ENCODE results near the gene CTNND2. TPM values are rescaled to one million over a fixed set of nuclear protein-coding genes. Genes with fewer than 3 reads are reported as not detected.

Gene CTNND2
- total and polyA plus RNA-seq, 9 of the 15 experiments (the other 6 are each of a cell fraction or from before 2014, with no cell fraction given) = 0.03 to 0.35 TPM; not detected in 7

DNA sequence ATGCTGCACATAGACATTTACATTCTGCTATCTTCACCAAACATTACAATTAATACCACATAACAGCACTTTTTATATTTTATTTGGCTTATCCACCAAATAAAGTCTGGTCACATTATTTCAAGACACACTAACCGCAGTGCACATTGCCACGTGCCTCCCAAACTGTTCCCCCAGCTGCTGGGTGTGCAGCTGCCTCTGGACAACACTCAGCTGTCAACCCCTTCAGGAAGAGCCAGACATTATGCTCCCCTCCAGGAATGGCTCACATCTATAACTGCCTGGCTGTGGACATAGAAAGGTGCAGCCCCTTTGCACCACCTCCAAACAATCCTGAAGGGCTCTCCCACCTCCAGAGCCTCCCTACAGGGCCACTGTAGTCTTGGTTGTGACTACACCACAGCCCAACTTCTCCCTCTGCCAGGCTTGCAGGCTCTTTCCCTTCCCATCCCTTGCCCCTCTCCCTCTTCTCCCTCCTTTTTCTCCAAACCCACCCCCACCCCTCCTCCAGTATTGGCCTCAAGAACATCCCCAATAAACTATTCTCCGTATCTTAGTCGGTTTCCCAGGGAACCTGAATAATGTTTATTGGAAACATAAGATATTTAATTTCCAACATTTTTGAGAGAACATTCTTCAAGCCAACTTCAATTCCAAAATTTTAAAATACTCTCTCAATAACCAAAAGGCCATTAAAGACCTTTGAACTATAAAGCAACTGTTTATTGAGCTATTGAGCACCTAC, 372.3 kb downstream of the CTNND2 start:
- Histone ChIP-seq H3K9me1 (ENCODE audit: control insufficient read depth, insufficient read depth, low read length) (no peaks in the 10 kb centered on the region), H3K4me1 (replicated peaks in 1 of 2; ENCODE audit: control insufficient read depth in 2 of 2, insufficient read depth in 2 of 2, low read length in 2 of 2) (no peaks in the 10 kb centered on the region), H4K20me1 (replicated peaks; ENCODE audit: control insufficient read depth, insufficient read depth, low read length) (no peaks in the 10 kb centered on the region), H3K4me3 (no peak overlapping the region), H3K4me2 (ENCODE audit: insufficient read depth, low read length) (no peak overlapping the region), H2AFZ (ENCODE audit: low read depth, low read length) (no peak overlapping the region), H3K36me3 (ENCODE audit: control insufficient read depth, insufficient read depth, low read length) (no peaks in the 10 kb centered on the region), H3K9ac (ENCODE audit: insufficient read depth in 1 of 2, low read depth in 2 of 2, low read length in 2 of 2) (no peak overlapping the region), H3K9me3 (replicated peaks; ENCODE audit: control insufficient read depth, insufficient read depth, low read depth, low read length) (no peaks in the 10 kb centered on the region), H3K79me2 (ENCODE audit: control insufficient read depth, insufficient read depth, low read length) (no peaks in the 10 kb centered on the region), H3K27me3 (ENCODE audit: control insufficient read depth in 2 of 2, insufficient read depth in 2 of 2, low read length in 2 of 2) (no peaks in the 10 kb centered on the region), H3K27ac (ENCODE audit: extremely low read depth, low read depth, low read length) (no peak overlapping the region)
- 2% methylated on average over 4 of the region's 4 CpGs for WGBS (ENCODE audit: insufficient coverage, low coverage, missing lambda C conversion rate)
- ATAC-seq = no peak
- no peak for TF ChIP-seq XRCC5 (IDR thresholded peaks at IDR 0.05; ENCODE audit: low read depth, low read length)
- no peak for FAIRE-seq
- BruUV-seq (replicated peaks) = no TSS peak
- intact Hi-C loops (cut with micrococcal nuclease) (no loop called here), in situ Hi-C loops (cut with MboI) (no loop called here)
- ChIA-PET POLR2A (interaction anchor here (0.8 kb wide), 1 partner anchor 13 kb away, joined by 3 read pairs; no protein-coding TSS in a partner anchor), CTCF (ENCODE audit: low intra/inter-chr PET ratio) (no interaction called here)
- no peak for DNase-seq (ENCODE audit: extremely low read depth in 1 of 4, low spot score in 3 of 4)

DNA sequence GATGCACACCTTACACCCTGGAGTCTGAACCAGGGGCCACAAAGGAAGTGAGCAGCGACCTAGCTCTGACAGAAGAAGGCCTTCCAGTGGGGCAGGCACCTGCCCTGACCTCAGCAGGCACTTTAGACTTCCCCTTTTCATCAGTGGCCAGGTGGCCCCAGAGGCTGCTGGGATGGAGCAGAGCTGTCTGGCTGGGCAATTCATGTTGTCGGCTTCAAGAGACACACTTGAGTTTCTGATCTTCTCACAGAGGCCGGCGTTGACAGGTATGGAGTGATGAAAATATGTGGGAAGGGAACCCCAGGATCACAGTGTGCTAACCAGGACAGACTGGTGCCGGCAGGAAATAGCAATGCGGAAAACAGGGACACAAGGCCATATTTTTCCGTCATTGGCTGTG, 375.5 kb downstream of the CTNND2 start:
- H2AFZ ChIP-seq (ENCODE audit: low read depth, low read length) = no peak overlapping the region
- FAIRE-seq (no peak), ATAC-seq (no peak), DNase-seq (ENCODE audit: extremely low read depth in 1 of 4, low spot score in 3 of 4) (no peak)
- BruUV-seq (replicated peaks) = no TSS peak
- no peaks in the 10 kb centered on the region for H3K79me2 ChIP-seq (ENCODE audit: control insufficient read depth, insufficient read depth, low read length)
- H3K9me3 ChIP-seq (replicated peaks; ENCODE audit: control insufficient read depth, insufficient read depth, low read depth, low read length) = no peaks in the 10 kb centered on the region
- no peak overlapping the region for H3K4me2 ChIP-seq (ENCODE audit: insufficient read depth, low read length)
- ChIA-PET CTCF (ENCODE audit: low intra/inter-chr PET ratio) (no interaction called here), POLR2A (no interaction called here)
- H3K9ac ChIP-seq (ENCODE audit: insufficient read depth in 1 of 2, low read depth in 2 of 2, low read length in 2 of 2) = no peak overlapping the region
- WGBS (ENCODE audit: insufficient coverage, low coverage, missing lambda C conversion rate) = 0% methylated on average over 7 of the region's 7 CpGs
- H3K4me3 ChIP-seq = no peak overlapping the region
- no peaks in the 10 kb centered on the region for H3K9me1 ChIP-seq (ENCODE audit: control insufficient read depth, insufficient read depth, low read length)
- in situ Hi-C loops (cut with MboI) (no loop called here), intact Hi-C loops (cut with micrococcal nuclease) (no loop called here)
- H3K27me3 ChIP-seq (ENCODE audit: control insufficient read depth in 2 of 2, insufficient read depth in 2 of 2, low read length in 2 of 2) = no peaks in the 10 kb centered on the region
- no peaks in the 10 kb centered on the region for H3K4me1 ChIP-seq (replicated peaks in 1 of 2; ENCODE audit: control insufficient read depth in 2 of 2, insufficient read depth in 2 of 2, low read length in 2 of 2)
- H4K20me1 ChIP-seq (replicated peaks; ENCODE audit: control insufficient read depth, insufficient read depth, low read length) = no peaks in the 10 kb centered on the region
- TF ChIP-seq PML (IDR thresholded peaks at IDR 0.05; ENCODE audit: low read length) = no peak
- TF ChIP-seq RUNX1 (IDR thresholded peaks at IDR 0.05; ENCODE audit: low read depth) = no peak
- TF ChIP-seq ZNF133 (CRISPR knock-in tag; IDR thresholded peaks at IDR 0.05) = no peak
- no peaks in the 10 kb centered on the region for H3K36me3 ChIP-seq (ENCODE audit: control insufficient read depth, insufficient read depth, low read length)
- no peak overlapping the region for H3K27ac ChIP-seq (ENCODE audit: extremely low read depth, low read depth, low read length)

All from K562 (cell line).